CD4-positive, alpha-beta T cell treated with Interleukin-17A for 4 hours (primary cell): Measurements from ENCODE around the gene EIF4G1.

Experiments
- DNase-seq: peaks from one replicate; pipeline ENCODE4 v3.0.0-alpha.2; 2020; ENCODE audit warnings: mixed read lengths

EIF4G1 gene

GRCh38 chr3:184308744-184309143 lies 5.7 kb upstream of the EIF4G1 start:
- no peak for DNase-seq

GRCh38 chr3:184311633-184312032 lies 2.8 kb upstream of the EIF4G1 start:
- DNase-seq: no peak

- DNase-seq: peak; percentile 75
These were observed 515 bp downstream of the EIF4G1 start for GRCh38 chr3:184314700-184315542.

- DNase-seq: no peak
These were observed 1.1 kb downstream of the EIF4G1 start for GRCh38 chr3:184315543-184315867.

GRCh38 chr3:184315871-184316661 lies 1.7 kb downstream of the EIF4G1 start:
- no peak for DNase-seq

GRCh38 chr3:184316792-184317191 lies 2.4 kb downstream of the EIF4G1 start:
- no peak for DNase-seq

- no peak for DNase-seq
These were observed 2.8 kb downstream of the EIF4G1 start for GRCh38 chr3:184317201-184317600.

GRCh38 chr3:184320104-184320445 lies 5.7 kb downstream of the EIF4G1 start:
- peak; percentile 63 for DNase-seq

GRCh38 chr3:184321666-184322065 lies 7.3 kb downstream of the EIF4G1 start:
- no peak for DNase-seq

- no peak for DNase-seq
These were observed 8.5 kb downstream of the EIF4G1 start for GRCh38 chr3:184322731-184323487.

GRCh38 chr3:184323696-184324095 lies 9.3 kb downstream of the EIF4G1 start:
- DNase-seq: no peak

GRCh38 chr3:184325269-184325668 lies 10.9 kb downstream of the EIF4G1 start:
- no peak for DNase-seq

- DNase-seq: no peak
These were observed 11.4 kb downstream of the EIF4G1 start for GRCh38 chr3:184325715-184326369.

GRCh38 chr3:184327171-184327570 lies 12.8 kb downstream of the EIF4G1 start:
- DNase-seq: no peak

- DNase-seq: no peak
These were observed 14.1 kb downstream of the EIF4G1 start for GRCh38 chr3:184328516-184328915.

- no peak for DNase-seq
These were observed 18.1 kb downstream of the EIF4G1 start for GRCh38 chr3:184332370-184333090.

- no peak for DNase-seq
These were observed 18.8 kb downstream of the EIF4G1 start for GRCh38 chr3:184333190-184333589.

GRCh38 chr3:184333700-184334099 lies 19.3 kb downstream of the EIF4G1 start:
- DNase-seq: no peak

GRCh38 chr3:184334470-184335158 lies 20.2 kb downstream of the EIF4G1 start:
- peak; percentile 48 for DNase-seq

- no peak for DNase-seq
These were observed 20.9 kb downstream of the EIF4G1 start for GRCh38 chr3:184335291-184335660.

- DNase-seq: peak; percentile 91
These were observed 21.5 kb downstream of the EIF4G1 start for GRCh38 chr3:184335661-184336546.
